ENCODE results near the gene ATP2B2. TPM values are rescaled to one million over a fixed set of nuclear protein-coding genes. Genes with fewer than 3 reads are reported as not detected.

Gene ATP2B2
- total RNA-seq, 1 donor from 2014 or later: 0.06 TPM

DNA sequence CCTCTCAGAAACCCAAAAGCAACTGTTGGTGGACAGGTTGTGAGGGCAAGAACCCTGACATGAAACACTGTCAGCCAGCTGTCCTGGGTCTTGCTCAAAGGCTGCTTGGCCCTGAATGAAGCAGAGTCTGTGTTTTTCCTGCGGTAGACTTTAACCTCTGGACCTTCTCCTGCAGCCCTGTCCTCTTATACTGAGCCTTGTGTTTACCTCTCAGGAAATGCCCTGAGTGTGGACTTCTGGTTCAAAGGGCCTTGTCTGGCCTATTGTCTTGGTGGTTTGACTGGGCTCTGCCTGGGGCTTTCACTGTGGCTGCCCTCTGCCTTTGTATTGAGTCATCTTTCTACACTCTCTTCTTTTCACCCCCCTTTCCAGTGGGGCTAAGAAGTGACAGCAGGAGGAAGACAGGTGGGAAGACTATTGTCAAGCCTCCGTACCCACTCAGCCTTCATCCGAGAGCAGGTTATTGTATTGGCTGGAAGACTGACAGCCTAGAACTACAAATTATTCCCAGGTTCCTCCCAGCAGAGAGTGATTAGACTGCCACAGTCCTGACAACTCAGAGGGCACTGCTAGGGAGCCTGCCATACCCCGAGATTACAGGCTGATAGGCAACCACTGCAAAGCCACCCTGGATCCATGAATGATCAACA, 187.9 kb downstream of the ATP2B2 start:
- Histone ChIP-seq H3K36me3 (peaks cover 65% of the 10 kb centered on the region), H3K27ac (no peak overlapping the region), H3K9me3 (no peaks in the 10 kb centered on the region), H3K4me1 (peaks cover 15% of the 10 kb centered on the region), H3K27me3 (no peaks in the 10 kb centered on the region), H3K4me3 (no peak overlapping the region)
- DNase-seq (no peak), ATAC-seq (no peak)
- TF ChIP-seq, protein P1, sequence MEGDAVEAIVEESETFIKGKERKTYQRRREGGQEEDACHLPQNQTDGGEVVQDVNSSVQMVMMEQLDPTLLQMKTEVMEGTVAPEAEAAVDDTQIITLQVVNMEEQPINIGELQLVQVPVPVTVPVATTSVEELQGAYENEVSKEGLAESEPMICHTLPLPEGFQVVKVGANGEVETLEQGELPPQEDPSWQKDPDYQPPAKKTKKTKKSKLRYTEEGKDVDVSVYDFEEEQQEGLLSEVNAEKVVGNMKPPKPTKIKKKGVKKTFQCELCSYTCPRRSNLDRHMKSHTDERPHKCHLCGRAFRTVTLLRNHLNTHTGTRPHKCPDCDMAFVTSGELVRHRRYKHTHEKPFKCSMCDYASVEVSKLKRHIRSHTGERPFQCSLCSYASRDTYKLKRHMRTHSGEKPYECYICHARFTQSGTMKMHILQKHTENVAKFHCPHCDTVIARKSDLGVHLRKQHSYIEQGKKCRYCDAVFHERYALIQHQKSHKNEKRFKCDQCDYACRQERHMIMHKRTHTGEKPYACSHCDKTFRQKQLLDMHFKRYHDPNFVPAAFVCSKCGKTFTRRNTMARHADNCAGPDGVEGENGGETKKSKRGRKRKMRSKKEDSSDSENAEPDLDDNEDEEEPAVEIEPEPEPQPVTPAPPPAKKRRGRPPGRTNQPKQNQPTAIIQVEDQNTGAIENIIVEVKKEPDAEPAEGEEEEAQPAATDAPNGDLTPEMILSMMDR (IDR thresholded peaks at IDR 0.05): no peak
- intact Hi-C loops (cut with DNase I): no loop called here

DNA sequence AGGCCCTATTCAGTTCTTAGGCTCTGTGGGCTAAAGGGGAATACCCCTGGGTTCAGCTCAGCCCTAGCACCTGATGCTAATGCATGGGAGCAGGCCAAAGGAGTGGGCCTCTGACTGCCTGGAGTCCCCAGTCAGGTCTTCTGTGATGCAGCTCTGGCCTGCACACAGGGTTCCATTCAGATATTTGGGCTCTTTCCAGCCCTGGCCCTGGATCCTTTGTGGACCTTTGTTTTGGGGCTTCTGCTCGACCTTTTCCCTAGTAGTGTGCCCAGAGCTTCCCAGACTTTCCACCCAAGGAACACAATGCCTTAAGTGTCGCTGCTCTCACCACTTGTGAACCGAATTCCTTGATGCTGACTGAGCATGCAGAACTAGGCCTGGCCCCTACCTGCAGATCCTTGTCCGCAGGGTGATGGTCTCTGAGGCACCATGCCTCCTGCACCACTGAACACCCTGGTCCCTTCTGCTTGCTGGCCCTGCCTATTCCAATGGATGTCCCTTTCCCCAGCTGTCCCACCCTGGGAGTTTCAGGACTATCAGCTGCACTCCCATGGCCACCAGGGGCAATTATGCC, 189.5 kb downstream of the ATP2B2 start:
- no peak for DNase-seq
- Histone ChIP-seq H3K9me3 (no peaks in the 10 kb centered on the region), H3K4me1 (peaks cover 15% of the 10 kb centered on the region), H3K27ac (no peak overlapping the region), H3K27me3 (no peaks in the 10 kb centered on the region), H3K36me3 (peaks cover 80% of the 10 kb centered on the region), H3K4me3 (no peak overlapping the region)
- intact Hi-C loops (cut with DNase I): no loop called here
- TF ChIP-seq, protein P1 (IDR thresholded peaks at IDR 0.05): no peak
- no peak for ATAC-seq

DNA sequence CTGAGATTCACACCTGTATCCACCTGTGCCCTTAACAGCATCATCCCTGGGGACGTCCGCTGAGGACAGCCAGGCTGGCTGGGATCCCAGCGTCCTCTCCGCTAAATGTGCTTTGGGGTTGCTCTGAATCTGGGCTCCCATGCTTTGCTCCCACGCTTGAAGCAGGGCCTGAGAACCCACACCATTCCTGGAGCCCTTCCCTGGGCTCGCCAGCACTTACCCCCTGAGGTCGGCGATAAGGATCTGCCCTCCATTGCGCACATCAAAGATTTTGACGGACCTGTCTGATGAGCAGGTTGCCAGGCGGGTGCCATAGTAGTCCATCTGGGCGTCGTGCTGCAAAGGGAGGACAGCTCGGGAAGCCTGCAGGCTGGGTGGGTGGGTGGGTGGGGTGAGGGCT, 190.3 kb downstream of the ATP2B2 start:
- H3K36me3 ChIP-seq: peaks cover 88% of the 10 kb centered on the region
- peaks cover 17% of the 10 kb centered on the region for H3K4me1 ChIP-seq
- intact Hi-C loops (cut with DNase I): no loop called here
- TF ChIP-seq, protein P1 (IDR thresholded peaks at IDR 0.05): no peak
- H3K4me3 ChIP-seq: no peak overlapping the region
- no peaks in the 10 kb centered on the region for H3K9me3 ChIP-seq
- H3K27ac ChIP-seq: no peak overlapping the region
- DNase-seq: no peak
- no peaks in the 10 kb centered on the region for H3K27me3 ChIP-seq
- no peak for ATAC-seq

DNA sequence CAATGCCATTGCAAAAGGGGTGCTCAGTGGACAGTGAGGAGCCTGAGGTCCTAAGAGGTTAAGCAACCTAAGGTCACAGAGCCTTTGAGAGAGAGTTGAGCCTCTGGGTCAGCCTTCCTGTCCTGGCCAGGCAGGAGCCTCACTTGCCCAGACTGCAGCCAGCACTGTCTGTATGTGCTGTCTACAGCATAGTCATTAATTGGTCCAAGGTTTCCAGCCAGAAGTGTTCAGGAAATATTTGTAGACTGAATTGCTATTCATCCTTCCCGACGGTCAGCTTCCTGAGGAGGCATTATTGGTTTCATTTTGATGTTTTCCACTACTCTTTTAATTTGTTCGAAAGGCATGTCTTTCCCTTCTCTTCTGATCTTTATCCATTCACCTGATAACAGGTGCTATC, 192.5 kb downstream of the ATP2B2 start:
- H3K9me3 ChIP-seq: no peaks in the 10 kb centered on the region
- intact Hi-C loops (cut with DNase I): no loop called here
- peaks cover 5% of the 10 kb centered on the region for H3K4me1 ChIP-seq
- H3K4me3 ChIP-seq: no peak overlapping the region
- H3K27me3 ChIP-seq: no peaks in the 10 kb centered on the region
- peaks cover 94% of the 10 kb centered on the region for H3K36me3 ChIP-seq
- ATAC-seq (no peak), DNase-seq (no peak)
- TF ChIP-seq, protein P1 (IDR thresholded peaks at IDR 0.05): no peak
- no peak overlapping the region for H3K27ac ChIP-seq

DNA sequence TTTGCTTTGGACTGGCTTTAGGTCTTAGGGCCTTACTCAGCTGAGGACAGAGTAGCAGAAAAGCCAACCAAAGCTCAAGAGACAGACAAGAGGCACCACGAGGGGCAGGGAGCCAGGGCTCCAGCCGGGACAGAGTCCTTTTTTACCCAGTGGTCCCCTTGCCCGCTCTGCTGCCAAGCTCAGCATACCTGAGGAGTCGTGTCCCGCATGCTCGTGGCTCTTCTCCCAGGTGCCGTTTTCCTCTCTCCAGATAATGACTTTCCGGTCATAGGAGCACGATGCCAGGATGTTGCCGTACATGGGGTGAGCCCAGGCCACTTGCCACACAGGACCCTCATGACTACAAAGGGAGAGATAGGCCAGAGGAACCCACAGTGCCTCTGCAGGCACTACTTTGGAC, 193.0 kb downstream of the ATP2B2 start:
- no peaks in the 10 kb centered on the region for H3K9me3 ChIP-seq
- peaks cover 5% of the 10 kb centered on the region for H3K4me1 ChIP-seq
- H3K27me3 ChIP-seq: no peaks in the 10 kb centered on the region
- intact Hi-C loops (cut with DNase I): no loop called here
- DNase-seq: no peak
- TF ChIP-seq, protein P1 (IDR thresholded peaks at IDR 0.05): no peak
- no peak overlapping the region for H3K27ac ChIP-seq
- peaks cover 94% of the 10 kb centered on the region for H3K36me3 ChIP-seq
- ATAC-seq: no peak
- H3K4me3 ChIP-seq: no peak overlapping the region

All from upper lobe of right lung (tissue), 1 donor.